Osteoblast (primary cell): ENCODE results near the gene SPAG16. TPM values are rescaled to one million over a fixed set of nuclear protein-coding genes. Genes with fewer than 3 reads are reported as not detected.

Experiments used
- DNase-seq: peaks from one replicate; pipeline ENCODE4 v3.0.0; 2011; ENCODE audit warnings: low spot score, mixed read lengths; ENCODE audit not compliant: insufficient read length; ENCODE audit errors: missing footprints
- H2AFZ ChIP-seq: 2 replicates; pipeline ENCODE4 v1.6.0; 2011; ENCODE audit warnings: mild to moderate bottlenecking, low read length
- H3K27ac ChIP-seq: 2 replicates; pipeline ENCODE4 v1.5.1; 2011; ENCODE audit warnings: mild to moderate bottlenecking, low read depth, low read length, moderate library complexity
- H3K27me3 ChIP-seq: 2 replicates; pipeline ENCODE4 v1.6.0; 2012; ENCODE audit warnings: mild to moderate bottlenecking, control low read depth, inconsistent platforms, low read length, moderate library complexity; ENCODE audit not compliant: insufficient read depth
- H3K36me3 ChIP-seq: 2 replicates; pipeline ENCODE4 v1.5.1; 2011; ENCODE audit warnings: mild to moderate bottlenecking, low read length, control low read depth, moderate library complexity; ENCODE audit not compliant: insufficient read depth
- H3K4me1 ChIP-seq: 2 replicates; pipeline ENCODE4 v1.5.1; 2011; ENCODE audit warnings: mild to moderate bottlenecking, low read length, control low read depth, moderate library complexity; ENCODE audit not compliant: insufficient read depth
- H3K4me2 ChIP-seq: 2 replicates; pipeline ENCODE4 v1.6.0; 2011; ENCODE audit warnings: mild to moderate bottlenecking, low read length; ENCODE audit not compliant: insufficient read depth
- H3K4me3 ChIP-seq: fragments of 200-600 bp; sonication (generic); 3 replicates; pipeline ENCODE4 v1.5.1; 2012; ENCODE audit warnings: mild to moderate bottlenecking, low read length, inconsistent platforms; ENCODE audit not compliant: insufficient read depth
- H3K79me2 ChIP-seq: 2 replicates; pipeline ENCODE4 v1.6.0; 2012; ENCODE audit warnings: mild to moderate bottlenecking, low read length, control low read depth, inconsistent platforms; ENCODE audit not compliant: insufficient read depth
- H3K9me3 ChIP-seq: 2 replicates; pipeline ENCODE4 v1.5.1; 2011; ENCODE audit warnings: low read depth, low read length, control low read depth
- H4K20me1 ChIP-seq: 2 replicates; pipeline ENCODE4 v1.6.0; 2012; ENCODE audit warnings: mild to moderate bottlenecking, low read length, control low read depth; ENCODE audit not compliant: insufficient read depth
- CTCF ChIP-seq: IDR thresholded peaks from 2 replicates; pipeline ENCODE4 v1.5.1; 2011; ENCODE audit warnings: mild to moderate bottlenecking, low read depth, low read length, moderate library complexity; ENCODE audit errors: extremely low read depth
- total RNA-seq: library from RNA; depleted of rRNA; stranded (reverse); fragments of >200 nt; gene quantifications from 2 replicates; pipeline ENCODE4 v1.2.3, GENCODE V29; 2012

SPAG16 gene
- total RNA-seq, 1 donor: 47.8 TPM

GRCh38 chr2:214126135-214126534 is 841.9 kb downstream of the SPAG16 start:
- no peaks in the 10 kb centered on the region for H3K36me3 ChIP-seq
- no peaks in the 10 kb centered on the region for H3K79me2 ChIP-seq
- H3K27ac ChIP-seq: no peak overlapping the region
- H4K20me1 ChIP-seq: no peaks in the 10 kb centered on the region
- no peak overlapping the region for H3K4me3 ChIP-seq
- no peak overlapping the region for H3K4me2 ChIP-seq
- H2AFZ ChIP-seq: no peak overlapping the region
- no peak for TF ChIP-seq CTCF
- H3K4me1 ChIP-seq: no peaks in the 10 kb centered on the region
- DNase-seq: no peak
- H3K9me3 ChIP-seq: no peaks in the 10 kb centered on the region
- H3K27me3 ChIP-seq: no peaks in the 10 kb centered on the region

DNA sequence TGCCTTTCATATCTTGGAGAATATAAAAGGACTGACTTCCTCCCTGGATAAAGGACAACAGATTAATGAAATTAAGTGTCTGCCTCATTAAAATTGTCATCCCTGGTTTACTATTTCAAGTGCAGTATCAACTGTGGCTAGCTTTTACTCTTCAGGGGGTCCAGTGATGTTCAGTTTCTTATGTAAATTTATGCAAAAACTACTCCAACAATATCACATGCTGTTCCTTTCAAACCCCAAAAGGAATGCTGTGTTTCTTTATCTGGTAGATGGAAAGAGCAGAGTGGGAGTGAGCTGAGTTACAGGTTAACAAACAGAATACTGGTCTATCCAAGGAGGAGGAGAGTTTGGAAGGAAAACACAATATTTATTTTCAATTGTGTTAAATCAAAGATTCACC is 842.9 kb downstream of the SPAG16 start:
- Histone ChIP-seq H3K9me3 (no peaks in the 10 kb centered on the region), H3K4me2 (no peak overlapping the region), H3K79me2 (no peaks in the 10 kb centered on the region), H2AFZ (no peak overlapping the region), H3K36me3 (no peaks in the 10 kb centered on the region), H3K4me1 (no peaks in the 10 kb centered on the region), H3K27ac (no peak overlapping the region), H3K4me3 (no peak overlapping the region), H3K27me3 (no peaks in the 10 kb centered on the region), H4K20me1 (no peaks in the 10 kb centered on the region)
- TF ChIP-seq CTCF: no peak
- no peak for DNase-seq

GRCh38 chr2:214127571-214127970 is 843.3 kb downstream of the SPAG16 start:
- DNase-seq: no peak
- H3K36me3 ChIP-seq: no peaks in the 10 kb centered on the region
- H3K4me3 ChIP-seq: no peak overlapping the region
- H3K4me1 ChIP-seq: no peaks in the 10 kb centered on the region
- TF ChIP-seq CTCF: no peak
- no peak overlapping the region for H2AFZ ChIP-seq
- H3K79me2 ChIP-seq: no peaks in the 10 kb centered on the region
- H4K20me1 ChIP-seq: no peaks in the 10 kb centered on the region
- no peak overlapping the region for H3K4me2 ChIP-seq
- no peaks in the 10 kb centered on the region for H3K27me3 ChIP-seq
- H3K9me3 ChIP-seq: no peaks in the 10 kb centered on the region
- no peak overlapping the region for H3K27ac ChIP-seq

DNA sequence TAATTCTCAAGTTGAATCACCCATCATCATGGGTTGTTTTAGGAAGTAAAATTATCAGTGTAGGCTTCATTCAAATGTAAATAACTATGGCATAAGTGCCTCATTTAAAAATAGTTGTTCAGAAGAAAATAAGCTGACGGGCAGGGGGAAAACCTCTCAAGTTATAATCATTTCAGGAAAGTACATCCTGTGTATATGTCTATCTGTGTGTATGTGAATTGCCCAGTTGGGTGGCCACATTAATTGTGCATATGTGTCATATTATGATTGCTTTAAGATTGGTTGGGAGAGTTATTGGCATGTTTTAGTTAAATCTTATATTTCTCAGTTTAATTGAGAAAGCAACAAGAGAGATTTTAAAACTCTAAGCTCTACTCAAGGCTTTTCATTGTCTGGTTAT is 843.8 kb downstream of the SPAG16 start:
- no peak overlapping the region for H3K4me2 ChIP-seq
- no peaks in the 10 kb centered on the region for H3K4me1 ChIP-seq
- no peak overlapping the region for H3K4me3 ChIP-seq
- H3K9me3 ChIP-seq: no peaks in the 10 kb centered on the region
- no peak overlapping the region for H2AFZ ChIP-seq
- H3K27ac ChIP-seq: no peak overlapping the region
- no peaks in the 10 kb centered on the region for H4K20me1 ChIP-seq
- H3K27me3 ChIP-seq: no peaks in the 10 kb centered on the region
- no peak for DNase-seq
- H3K36me3 ChIP-seq: no peaks in the 10 kb centered on the region
- no peaks in the 10 kb centered on the region for H3K79me2 ChIP-seq
- no peak for TF ChIP-seq CTCF
